ENCODE measurements around the gene CRPPA. TPM values are rescaled to one million over a fixed set of nuclear protein-coding genes. Genes with fewer than 3 reads are reported as not detected.

The CRPPA gene
- total RNA-seq, 1 donor from 2014 or later = 4.0 TPM

GRCh38 chr7:16430133-16430532 is 8.8 kb upstream of the CRPPA start:
- no peaks in the 10 kb centered on the region for H3K27me3 Mint-ChIP-seq (ENCODE audit: low read depth)
- no peak for DNase-seq (ENCODE audit: low read depth, low spot score)
- H3K4me1 Mint-ChIP-seq = peaks cover 10% of the 10 kb centered on the region
- H3K27ac Mint-ChIP-seq (ENCODE audit: unreplicated experiment) = no peak overlapping the region
- H3K9me3 Mint-ChIP-seq = no peaks in the 10 kb centered on the region
- no peak for TF ChIP-seq CTCF (conservative IDR thresholded peaks at IDR 0.05)
- H3K4me3 Mint-ChIP-seq = no peak overlapping the region
- no peaks in the 10 kb centered on the region for H3K36me3 Mint-ChIP-seq (ENCODE audit: low read depth)

GRCh38 chr7:16428672-16429071 is 7.3 kb upstream of the CRPPA start:
- Mint-ChIP-seq H3K36me3 (ENCODE audit: low read depth) (no peaks in the 10 kb centered on the region), H3K27me3 (ENCODE audit: low read depth) (no peaks in the 10 kb centered on the region), H3K27ac (ENCODE audit: unreplicated experiment) (no peak overlapping the region), H3K9me3 (no peaks in the 10 kb centered on the region), H3K4me3 (no peak overlapping the region), H3K4me1 (peaks cover 10% of the 10 kb centered on the region)
- no peak for TF ChIP-seq CTCF (conservative IDR thresholded peaks at IDR 0.05)
- DNase-seq (ENCODE audit: low read depth, low spot score) = no peak

- TF ChIP-seq CTCF (conservative IDR thresholded peaks at IDR 0.05) = no peak
- H3K9me3 Mint-ChIP-seq = no peaks in the 10 kb centered on the region
Observed at GRCh38 chr7:16428182-16428581, 6.8 kb upstream of the CRPPA start.

GRCh38 chr7:16423761-16424160 is 2.4 kb upstream of the CRPPA start:
- Mint-ChIP-seq H3K4me1 (peaks cover 28% of the 10 kb centered on the region), H3K27ac (ENCODE audit: unreplicated experiment) (no peak overlapping the region)

More at GRCh38 chr7:16428182-16428581, 6.8 kb upstream of the CRPPA start:
- peak overlapping the region; percentile 17 for H3K27ac Mint-ChIP-seq (ENCODE audit: unreplicated experiment)
- no peaks in the 10 kb centered on the region for H3K27me3 Mint-ChIP-seq (ENCODE audit: low read depth)
- peaks cover 10% of the 10 kb centered on the region for H3K4me1 Mint-ChIP-seq
- no peak overlapping the region for H3K4me3 Mint-ChIP-seq
- H3K36me3 Mint-ChIP-seq (ENCODE audit: low read depth) = no peaks in the 10 kb centered on the region
- no peak for DNase-seq (ENCODE audit: low read depth, low spot score)

GRCh38 chr7:16422917-16423316 is 1.6 kb upstream of the CRPPA start:
- Mint-ChIP-seq H3K27me3 (ENCODE audit: low read depth) (no peaks in the 10 kb centered on the region), H3K36me3 (ENCODE audit: low read depth) (no peaks in the 10 kb centered on the region), H3K4me3 (peak overlapping the region; percentile 81), H3K4me1 (peaks cover 22% of the 10 kb centered on the region), H3K9me3 (no peaks in the 10 kb centered on the region), H3K27ac (ENCODE audit: unreplicated experiment) (no peak overlapping the region)
- TF ChIP-seq CTCF (conservative IDR thresholded peaks at IDR 0.05) = no peak
- DNase-seq (ENCODE audit: low read depth, low spot score) = no peak

More at GRCh38 chr7:16423761-16424160, 2.4 kb upstream of the CRPPA start:
- H3K9me3 Mint-ChIP-seq = no peaks in the 10 kb centered on the region
- no peaks in the 10 kb centered on the region for H3K36me3 Mint-ChIP-seq (ENCODE audit: low read depth)
- no peak for TF ChIP-seq CTCF (conservative IDR thresholded peaks at IDR 0.05)
- no peak overlapping the region for H3K4me3 Mint-ChIP-seq
- no peaks in the 10 kb centered on the region for H3K27me3 Mint-ChIP-seq (ENCODE audit: low read depth)
- DNase-seq (ENCODE audit: low read depth, low spot score) = no peak

- no peak for DNase-seq (ENCODE audit: low read depth, low spot score)
- no peaks in the 10 kb centered on the region for H3K9me3 Mint-ChIP-seq
- H3K27ac Mint-ChIP-seq (ENCODE audit: unreplicated experiment) = no peak overlapping the region
- peaks cover 22% of the 10 kb centered on the region for H3K4me1 Mint-ChIP-seq
- peak overlapping the region; percentile 81 for H3K4me3 Mint-ChIP-seq
- TF ChIP-seq CTCF (conservative IDR thresholded peaks at IDR 0.05) = no peak
- no peaks in the 10 kb centered on the region for H3K36me3 Mint-ChIP-seq (ENCODE audit: low read depth)
- H3K27me3 Mint-ChIP-seq (ENCODE audit: low read depth) = no peaks in the 10 kb centered on the region
Observed at GRCh38 chr7:16422103-16422435, 731 bp upstream of the CRPPA start.

Data from neural crest cell (in vitro differentiated cells).